ENCODE measurements around the gene TH.

- TF ChIP-seq, protein P1, sequence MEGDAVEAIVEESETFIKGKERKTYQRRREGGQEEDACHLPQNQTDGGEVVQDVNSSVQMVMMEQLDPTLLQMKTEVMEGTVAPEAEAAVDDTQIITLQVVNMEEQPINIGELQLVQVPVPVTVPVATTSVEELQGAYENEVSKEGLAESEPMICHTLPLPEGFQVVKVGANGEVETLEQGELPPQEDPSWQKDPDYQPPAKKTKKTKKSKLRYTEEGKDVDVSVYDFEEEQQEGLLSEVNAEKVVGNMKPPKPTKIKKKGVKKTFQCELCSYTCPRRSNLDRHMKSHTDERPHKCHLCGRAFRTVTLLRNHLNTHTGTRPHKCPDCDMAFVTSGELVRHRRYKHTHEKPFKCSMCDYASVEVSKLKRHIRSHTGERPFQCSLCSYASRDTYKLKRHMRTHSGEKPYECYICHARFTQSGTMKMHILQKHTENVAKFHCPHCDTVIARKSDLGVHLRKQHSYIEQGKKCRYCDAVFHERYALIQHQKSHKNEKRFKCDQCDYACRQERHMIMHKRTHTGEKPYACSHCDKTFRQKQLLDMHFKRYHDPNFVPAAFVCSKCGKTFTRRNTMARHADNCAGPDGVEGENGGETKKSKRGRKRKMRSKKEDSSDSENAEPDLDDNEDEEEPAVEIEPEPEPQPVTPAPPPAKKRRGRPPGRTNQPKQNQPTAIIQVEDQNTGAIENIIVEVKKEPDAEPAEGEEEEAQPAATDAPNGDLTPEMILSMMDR (IDR thresholded peaks at IDR 0.05), result no peak
- no peak for TF ChIP-seq EZH2 (IDR thresholded peaks at IDR 0.05; ENCODE audit: borderline replicate concordance, insufficient read depth, low read depth, low read length, poor library complexity, severe bottlenecking)
Measured at GRCh38 chr11:2123628-2123960, 48.0 kb downstream of the TH start.
